Body of pancreas (tissue), 4 donors: Measurements from ENCODE around the gene HSPH1. TPM values are rescaled to one million over a fixed set of nuclear protein-coding genes. Genes with fewer than 3 reads are reported as not detected.

Source experiments
- ATAC-seq: fragments of 150-250 bp; one replicate; pipeline ENCODE4 v1.9.1; 2016
- DNase-seq, 4 donors: peaks; one replicate each; pipeline ENCODE4 v3.0.0-alpha.2; 2019
- H3K27ac ChIP-seq, 4 donors: fragments of 200-600 bp; sonication (generic); 1 replicate in 3 of 4; 2 replicates in 1 of 4; pipeline versions ENCODE4 v1.5.1 to v1.6.1; 2016 to 2019; ENCODE audit warnings: mild to moderate bottlenecking in 1 of 4, mixed read lengths in 1 of 4, moderate library complexity in 1 of 4
- H3K27me3 ChIP-seq, 2 donors: fragments of 200-600 bp; sonication (generic); one replicate each; pipeline ENCODE4 v1.6.0; 2016; ENCODE audit warnings: mild to moderate bottlenecking in 1 of 2
- H3K36me3 ChIP-seq, 2 donors: fragments of 200-600 bp; sonication (generic); replicated peaks in 1 of 2; 2 replicates each; pipeline ENCODE4 v1.5.1; 2016; ENCODE audit warnings: low read depth in 2 of 2; ENCODE audit not compliant: insufficient read depth in 1 of 2
- H3K4me1 ChIP-seq: fragments of 200-600 bp; sonication (generic); one replicate; pipeline ENCODE4 v1.6.0; 2016
- H3K4me3 ChIP-seq, 2 donors: fragments of 200-600 bp; sonication (generic); 1 replicate in 1 of 2; 2 replicates in 1 of 2; pipeline ENCODE4 v1.5.1; 2016 to 2019
- H3K9me3 ChIP-seq, 3 donors: fragments of 200-600 bp; sonication (generic); 1 replicate in 2 of 3; 2 replicates in 1 of 3; pipeline ENCODE4 v1.5.1; 2016
- POLR2A ChIP-seq, 3 donors: fragments of 450-650 bp; IDR thresholded peaks; one replicate each; pipeline ENCODE4 v1.6.1; 2016; ENCODE audit warnings: antibody characterized with exemption in 3 of 3, mild to moderate bottlenecking in 2 of 3
- WGBS, 2 donors: methylation state at CpG; one replicate each; pipeline ENCODE4 v1.1.5; 2017; 5-methylcytosine and 5-hydroxymethylcytosine counted together
- intact Hi-C: fragments of 100-400 bp; cut with DNase I; formaldehyde crosslinking; loops from one replicate; pipeline ENCODE4 v1.15.1; 2023
- total RNA-seq, 2 donors: library from RNA; depleted of rRNA; stranded (reverse); fragments of >200 nt; gene quantifications; one replicate each; pipeline ENCODE4 v1.1.0, GENCODE V29; 2016
- TF ChIP-seq, protein P1 (sequence below), 7 experiments: fragments of 450-650 bp in 4 of 7; fragments of 200-600 bp in 3 of 7; sonication (generic) in 3 of 7; IDR thresholded peaks; one replicate each; pipeline ENCODE4 v1.5.1; 2016 to 2019; ENCODE audit warnings: antibody characterized with exemption in 7 of 7

The HSPH1 gene
- total RNA-seq, 2 donors from 2014 or later, result 20.5 to 28.0 TPM

DNA sequence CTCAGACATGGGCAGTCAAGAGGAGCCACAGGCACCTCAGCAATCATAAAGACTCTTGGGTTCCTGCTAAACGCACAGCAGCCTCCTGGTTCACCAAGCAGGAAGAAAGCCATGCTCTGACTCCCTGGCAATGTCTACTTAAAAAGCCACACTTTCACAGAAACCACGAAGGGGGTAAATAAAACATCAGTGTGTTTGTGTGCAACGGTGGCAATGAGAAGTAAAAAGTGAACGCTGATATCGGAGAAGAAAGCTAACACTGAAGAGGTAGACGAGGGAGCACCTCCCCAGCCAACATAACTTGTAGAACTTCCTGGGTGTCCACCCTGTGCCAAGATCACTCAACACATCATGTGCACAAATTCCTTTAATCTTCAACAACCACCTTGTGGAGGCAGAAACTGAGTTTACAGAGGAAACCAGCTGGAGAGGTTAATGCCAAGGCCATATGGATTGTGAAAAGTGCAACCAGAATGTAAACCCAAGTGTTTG, 30.2 kb downstream of the HSPH1 start:
- no peak overlapping the region for H3K27ac ChIP-seq
- no peaks in the 10 kb centered on the region for H3K4me1 ChIP-seq
- no peak for TF ChIP-seq POLR2A (IDR thresholded peaks at IDR 0.05)
- TF ChIP-seq, protein P1, sequence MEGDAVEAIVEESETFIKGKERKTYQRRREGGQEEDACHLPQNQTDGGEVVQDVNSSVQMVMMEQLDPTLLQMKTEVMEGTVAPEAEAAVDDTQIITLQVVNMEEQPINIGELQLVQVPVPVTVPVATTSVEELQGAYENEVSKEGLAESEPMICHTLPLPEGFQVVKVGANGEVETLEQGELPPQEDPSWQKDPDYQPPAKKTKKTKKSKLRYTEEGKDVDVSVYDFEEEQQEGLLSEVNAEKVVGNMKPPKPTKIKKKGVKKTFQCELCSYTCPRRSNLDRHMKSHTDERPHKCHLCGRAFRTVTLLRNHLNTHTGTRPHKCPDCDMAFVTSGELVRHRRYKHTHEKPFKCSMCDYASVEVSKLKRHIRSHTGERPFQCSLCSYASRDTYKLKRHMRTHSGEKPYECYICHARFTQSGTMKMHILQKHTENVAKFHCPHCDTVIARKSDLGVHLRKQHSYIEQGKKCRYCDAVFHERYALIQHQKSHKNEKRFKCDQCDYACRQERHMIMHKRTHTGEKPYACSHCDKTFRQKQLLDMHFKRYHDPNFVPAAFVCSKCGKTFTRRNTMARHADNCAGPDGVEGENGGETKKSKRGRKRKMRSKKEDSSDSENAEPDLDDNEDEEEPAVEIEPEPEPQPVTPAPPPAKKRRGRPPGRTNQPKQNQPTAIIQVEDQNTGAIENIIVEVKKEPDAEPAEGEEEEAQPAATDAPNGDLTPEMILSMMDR (IDR thresholded peaks at IDR 0.05), result no peak
- intact Hi-C loops, result no loop called here
- ATAC-seq (no peak), DNase-seq (no peak)
- H3K9me3 ChIP-seq, result no peaks in the 10 kb centered on the region
- 66 to 76% methylated on average over 6 of the region's 6 CpGs for WGBS, 2 donors
- no peak overlapping the region for H3K4me3 ChIP-seq
- peaks cover 0 to 7% of the 10 kb centered on the region in 2 donors for H3K36me3 ChIP-seq
- no peaks in the 10 kb centered on the region for H3K27me3 ChIP-seq

DNA sequence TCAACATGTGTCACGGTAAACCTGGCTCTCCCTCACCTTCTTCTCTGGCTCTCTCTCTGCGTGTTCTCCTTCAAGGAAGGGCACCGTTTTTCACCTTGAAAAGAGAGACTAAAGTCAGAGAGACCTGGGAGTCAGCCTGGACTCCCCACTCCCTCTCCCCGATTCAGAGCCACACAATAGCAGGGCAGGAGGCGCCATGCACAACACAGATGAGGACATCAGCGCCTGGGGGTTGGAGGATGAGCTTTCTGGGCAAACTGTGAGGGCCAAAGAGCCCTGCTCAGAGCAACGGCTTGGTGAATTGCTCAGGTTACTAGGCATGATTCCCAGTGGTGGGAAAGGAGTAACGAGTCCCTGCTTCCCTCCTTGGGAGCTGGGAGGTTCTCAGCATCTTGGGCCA, 32.3 kb downstream of the HSPH1 start:
- ATAC-seq (no peak), DNase-seq (no peak)
- Histone ChIP-seq H3K27me3 (no peaks in the 10 kb centered on the region), H3K36me3 (no peaks in the 10 kb centered on the region), H3K4me1 (no peaks in the 10 kb centered on the region), H3K9me3 (no peaks in the 10 kb centered on the region), H3K4me3 (no peak overlapping the region), H3K27ac (no peak overlapping the region)
- TF ChIP-seq, protein P1 (IDR thresholded peaks at IDR 0.05), result no peak
- TF ChIP-seq POLR2A (IDR thresholded peaks at IDR 0.05), result no peak
- intact Hi-C loops, result no loop called here
- 52 to 63% methylated on average over 6 to 8 of the region's 8 CpGs for WGBS, 2 donors

DNA sequence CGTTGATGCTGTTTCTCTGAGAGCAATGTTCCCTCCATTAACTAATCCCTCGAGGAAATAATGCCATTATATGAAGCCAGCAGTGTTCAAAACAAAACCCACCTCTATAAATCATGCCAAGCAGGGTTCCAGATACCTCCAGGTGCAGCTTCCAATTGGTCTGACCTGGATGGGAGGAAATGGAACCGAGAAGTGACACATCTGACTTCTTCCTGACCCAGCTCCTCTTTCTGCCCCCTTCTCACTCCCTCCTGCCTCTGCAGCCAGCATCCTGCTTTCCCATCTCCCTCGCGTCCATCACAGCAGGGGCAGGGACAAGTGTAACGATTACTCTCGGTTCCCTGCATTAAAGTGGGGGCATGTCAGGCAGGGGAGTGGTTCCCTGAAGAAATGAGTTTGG, 37.5 kb downstream of the HSPH1 start:
- intact Hi-C loops, result no loop called here
- Histone ChIP-seq H3K27me3 (no peaks in the 10 kb centered on the region), H3K36me3 (no peaks in the 10 kb centered on the region), H3K27ac (no peak overlapping the region), H3K9me3 (no peaks in the 10 kb centered on the region), H3K4me3 (no peak overlapping the region), H3K4me1 (no peaks in the 10 kb centered on the region)
- ATAC-seq (no peak), DNase-seq (no peak)
- TF ChIP-seq POLR2A (IDR thresholded peaks at IDR 0.05), result no peak
- TF ChIP-seq, protein P1 (IDR thresholded peaks at IDR 0.05), result no peak
- 14 to 16% methylated on average over 7 of the region's 7 CpGs for whole genome bisulfite sequencing, 2 donors

DNA sequence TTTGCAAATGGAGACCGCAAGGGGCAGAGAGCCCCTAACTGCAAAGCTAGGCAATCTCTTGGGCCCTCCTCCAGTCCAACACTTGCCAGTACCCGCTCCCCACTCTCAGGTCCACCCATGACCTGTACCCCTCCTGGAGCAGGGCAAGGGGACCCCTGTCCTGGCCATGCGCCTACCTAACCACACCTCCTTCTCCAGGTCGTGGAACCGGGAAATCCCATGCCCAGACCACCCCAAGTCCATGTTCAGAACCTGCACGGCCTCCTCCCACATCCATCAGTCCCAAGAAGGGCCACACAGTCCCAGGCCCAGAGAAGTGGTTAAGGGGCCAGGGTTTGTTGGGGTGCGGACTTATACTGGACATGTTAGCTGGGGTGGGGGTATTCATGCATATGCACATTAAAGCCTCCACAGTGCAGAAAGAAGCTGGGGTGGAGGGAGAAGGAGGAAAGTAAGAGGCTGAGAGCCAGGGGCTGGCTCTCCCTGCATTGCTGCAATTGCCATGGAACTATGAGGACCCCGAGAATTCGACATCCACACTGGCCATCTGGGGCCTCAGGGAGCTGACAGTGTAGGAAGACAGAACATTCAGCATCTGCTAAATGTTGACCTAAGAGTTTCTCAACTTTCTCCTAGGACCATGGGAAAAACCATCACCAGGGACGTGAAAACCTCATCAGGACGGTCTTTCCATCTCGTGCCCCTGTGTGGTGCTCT, 39.0 kb downstream of the HSPH1 start:
- 79 to 85% methylated on average over 10 to 11 of the region's 12 CpGs for WGBS, 2 donors
- TF ChIP-seq POLR2A (IDR thresholded peaks at IDR 0.05), result no peak
- TF ChIP-seq, protein P1 (IDR thresholded peaks at IDR 0.05), result no peak

DNA sequence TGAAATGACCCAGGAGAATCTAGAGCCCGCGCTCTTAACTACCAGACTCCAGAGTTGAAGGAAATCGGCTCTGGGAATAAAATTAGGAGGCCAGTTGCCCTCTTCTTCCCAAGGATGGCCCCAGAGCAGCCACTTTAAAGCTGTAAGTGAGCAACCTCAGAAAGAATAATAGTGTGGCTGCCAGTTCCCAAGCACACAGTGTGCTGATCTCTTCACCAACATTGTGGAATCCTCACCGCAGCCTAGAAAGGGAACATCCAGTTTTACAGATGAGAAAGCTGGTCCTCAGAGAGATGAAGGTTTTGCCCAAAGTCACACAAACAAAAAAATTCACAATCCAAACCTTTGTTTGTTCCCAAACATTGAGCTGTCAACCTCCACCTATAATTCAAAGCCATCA, 39.6 kb downstream of the HSPH1 start:
- H3K36me3 ChIP-seq, result no peaks in the 10 kb centered on the region
- no peaks in the 10 kb centered on the region for H3K4me1 ChIP-seq
- TF ChIP-seq POLR2A (IDR thresholded peaks at IDR 0.05), result no peak
- TF ChIP-seq, protein P1 (IDR thresholded peaks at IDR 0.05), result no peak
- DNase-seq (no peak), ATAC-seq (no peak)
- H3K27ac ChIP-seq, result no peak overlapping the region
- 92 to 93% methylated on average over 4 of the region's 4 CpGs for WGBS, 2 donors
- intact Hi-C loops, result no loop called here
- H3K4me3 ChIP-seq, result no peak overlapping the region
- H3K27me3 ChIP-seq, result no peaks in the 10 kb centered on the region
- H3K9me3 ChIP-seq, result no peaks in the 10 kb centered on the region

More for the DNA sequence above, 39.0 kb downstream of the HSPH1 start:
- Histone ChIP-seq H3K36me3 (no peaks in the 10 kb centered on the region), H3K27ac (no peak overlapping the region), H3K4me1 (no peaks in the 10 kb centered on the region), H3K9me3 (no peaks in the 10 kb centered on the region), H3K4me3 (no peak overlapping the region), H3K27me3 (no peaks in the 10 kb centered on the region)
- DNase-seq, result no peak
- intact Hi-C loops, result no loop called here
- no peak for ATAC-seq
